PC-9 (cell line): ENCODE measurements around the gene CCL15. TPM values are rescaled to one million over a fixed set of nuclear protein-coding genes. Genes with fewer than 3 reads are reported as not detected.

ENCODE experiments used
- BruUV-seq: library from RNA; stranded (reverse); fragments of 400-500 nt; replicated peaks from 2 replicates; lab custom pipeline; 2021; lab: Mats Ljungman, UMichigan
- CTCF ChIA-PET: fragments of 300-600 bp; sonication (Branson Sonifier 250); formaldehyde crosslinking; loops from one replicate; lab custom pipeline; 2022; ENCODE audit warnings: antibody characterized with exemption; lab: Charles Lee
- POLR2A ChIA-PET: fragments of 300-600 bp; sonication (Branson Sonifier 250); formaldehyde crosslinking; loops from one replicate; lab custom pipeline; 2022; ENCODE audit warnings: antibody characterized with exemption; ENCODE audit not compliant: unreplicated experiment; lab: Charles Lee
- DNase-seq, 2 experiments: peaks; one replicate each; pipeline versions ENCODE4 v3.0.0 to v3.0.0-alpha.2; 2015 to 2022; ENCODE audit warnings: mixed read lengths in 1 of 2
- H2AFZ ChIP-seq: fragments of 200-600 bp; sonication (generic); 2 replicates; pipeline ENCODE4 v1.8.1; 2017; ENCODE audit warnings: antibody characterized with exemption
- H3F3A ChIP-seq: fragments of 200-600 bp; sonication (generic); 2 replicates; pipeline ENCODE4 v1.8.1; 2017; ENCODE audit warnings: antibody characterized with exemption, mild to moderate bottlenecking, low read depth; ENCODE audit not compliant: insufficient read depth
- H3K27ac ChIP-seq: fragments of 200-600 bp; sonication (generic); 2 replicates; pipeline ENCODE4 v1.6.1; 2016; ENCODE audit warnings: mixed run types
- H3K27me3 ChIP-seq: fragments of 200-600 bp; sonication (generic); 2 replicates; pipeline ENCODE4 v1.6.1; 2016; ENCODE audit warnings: low read depth, mixed run types; ENCODE audit not compliant: insufficient read depth
- H3K36me3 ChIP-seq: fragments of 200-600 bp; sonication (generic); 2 replicates; pipeline ENCODE4 v1.6.1; 2016; ENCODE audit warnings: low read depth, mixed run types
- H3K4me1 ChIP-seq: fragments of 200-600 bp; sonication (generic); replicated peaks from 2 replicates; pipeline ENCODE4 v1.6.1; 2016; ENCODE audit warnings: mixed run types; ENCODE audit not compliant: insufficient read depth
- H3K4me2 ChIP-seq: fragments of 200-600 bp; sonication (generic); 2 replicates; pipeline ENCODE4 v1.6.1; 2017; ENCODE audit warnings: mixed run types
- H3K4me3 ChIP-seq: fragments of 200-600 bp; sonication (generic); 2 replicates; pipeline ENCODE4 v1.6.1; 2016; ENCODE audit warnings: mixed run types
- H3K79me2 ChIP-seq: fragments of 200-600 bp; sonication (generic); 2 replicates; pipeline ENCODE4 v1.6.1; 2017; ENCODE audit warnings: low read depth, mixed run types
- H3K9me2 ChIP-seq: fragments of 200-600 bp; sonication (generic); 2 replicates; pipeline ENCODE4 v1.8.1; 2017; ENCODE audit warnings: mild to moderate bottlenecking; ENCODE audit not compliant: insufficient read depth
- H3K9me3 ChIP-seq: fragments of 200-600 bp; sonication (generic); 2 replicates; pipeline ENCODE4 v1.8.1; 2016; ENCODE audit warnings: low read depth; ENCODE audit not compliant: insufficient read depth
- H4K20me1 ChIP-seq: fragments of 200-600 bp; sonication (generic); 2 replicates; pipeline ENCODE4 v1.8.1; 2017; ENCODE audit not compliant: insufficient read depth
- EZH2 ChIP-seq: fragments of 200-600 bp; sonication (generic); IDR thresholded peaks from 2 replicates; pipeline ENCODE4 v1.8.0; 2017; ENCODE audit warnings: antibody characterized with exemption, low read depth
- intact Hi-C: fragments of 100-400 bp; cut with micrococcal nuclease; formaldehyde crosslinking; loops from one replicate; pipeline ENCODE4 v1.10.0; 2022; ENCODE audit not compliant: unreplicated experiment
- total RNA-seq: library from RNA; stranded (reverse); gene quantifications from 2 replicates; pipeline ENCODE4 v1.2.3, GENCODE V29; 2021
- TF ChIP-seq, protein P1 (sequence below): fragments of 200-600 bp; sonication (generic); conservative IDR thresholded peaks from 2 replicates; pipeline ENCODE4 v1.6.1; 2017; ENCODE audit warnings: mixed run types, antibody characterized with exemption, mild to moderate bottlenecking, moderate library complexity

Gene CCL15
- total RNA-seq, 1 experiment from 2014 or later: not detected

DNA sequence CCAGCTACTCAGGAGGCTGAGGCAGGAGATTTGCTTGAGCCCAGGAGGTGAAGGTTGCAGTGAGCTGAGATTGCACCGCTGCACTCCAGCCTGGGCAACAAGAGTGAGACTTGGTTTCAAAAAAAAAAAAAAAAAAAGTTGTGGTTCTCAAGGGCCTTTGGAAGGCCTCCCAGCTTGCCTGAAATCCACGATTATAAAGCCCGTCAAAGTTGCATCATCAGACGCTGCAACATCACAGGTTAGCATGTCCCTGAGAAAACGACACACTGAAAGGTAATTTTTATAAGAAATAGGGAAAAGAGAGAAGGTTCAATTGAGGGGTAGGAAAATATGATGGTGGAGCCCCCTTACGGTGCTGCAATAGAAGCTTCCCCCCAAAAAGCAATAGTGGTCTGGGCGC lies 53.3 kb downstream of the CCL15 start:
- Histone ChIP-seq H3K4me1 (no peaks in the 10 kb centered on the region), H3F3A (no peaks in the 10 kb centered on the region), H3K36me3 (no peaks in the 10 kb centered on the region), H3K79me2 (no peaks in the 10 kb centered on the region), H3K9me2 (no peaks in the 10 kb centered on the region), H3K4me2 (no peak overlapping the region), H3K4me3 (no peak overlapping the region), H4K20me1 (no peaks in the 10 kb centered on the region), H3K27me3 (peaks cover 34% of the 10 kb centered on the region), H3K9me3 (no peaks in the 10 kb centered on the region), H3K27ac (no peak overlapping the region), H2AFZ (no peak overlapping the region)
- intact Hi-C loops: loop anchor here (10.0 kb wide), 1 partner anchor 93 kb away; no protein-coding TSS in a partner anchor
- POLR2A ChIA-PET: interaction anchor here (0.7 kb wide), 1 partner anchor 245 kb away, joined by 3 read pairs; no protein-coding TSS in a partner anchor
- CTCF ChIA-PET: interaction anchor here (1.0 kb wide), 1 partner anchor 22 kb away, joined by 4 read pairs; no protein-coding TSS in a partner anchor
- TF ChIP-seq, protein P1, sequence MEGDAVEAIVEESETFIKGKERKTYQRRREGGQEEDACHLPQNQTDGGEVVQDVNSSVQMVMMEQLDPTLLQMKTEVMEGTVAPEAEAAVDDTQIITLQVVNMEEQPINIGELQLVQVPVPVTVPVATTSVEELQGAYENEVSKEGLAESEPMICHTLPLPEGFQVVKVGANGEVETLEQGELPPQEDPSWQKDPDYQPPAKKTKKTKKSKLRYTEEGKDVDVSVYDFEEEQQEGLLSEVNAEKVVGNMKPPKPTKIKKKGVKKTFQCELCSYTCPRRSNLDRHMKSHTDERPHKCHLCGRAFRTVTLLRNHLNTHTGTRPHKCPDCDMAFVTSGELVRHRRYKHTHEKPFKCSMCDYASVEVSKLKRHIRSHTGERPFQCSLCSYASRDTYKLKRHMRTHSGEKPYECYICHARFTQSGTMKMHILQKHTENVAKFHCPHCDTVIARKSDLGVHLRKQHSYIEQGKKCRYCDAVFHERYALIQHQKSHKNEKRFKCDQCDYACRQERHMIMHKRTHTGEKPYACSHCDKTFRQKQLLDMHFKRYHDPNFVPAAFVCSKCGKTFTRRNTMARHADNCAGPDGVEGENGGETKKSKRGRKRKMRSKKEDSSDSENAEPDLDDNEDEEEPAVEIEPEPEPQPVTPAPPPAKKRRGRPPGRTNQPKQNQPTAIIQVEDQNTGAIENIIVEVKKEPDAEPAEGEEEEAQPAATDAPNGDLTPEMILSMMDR: no peak
- no peak for TF ChIP-seq EZH2
- no peak for DNase-seq
- BruUV-seq: no TSS peak

Other genes starting within 250 kb of the CCL15 start
- not detected in 2 replicates for gene GAS2L2, start 248.3 kb downstream of the CCL15 start, total RNA-seq
- not detected in 2 replicates for gene C17orf50, start 240.7 kb downstream of the CCL15 start, total RNA-seq
- 2.8 and 6.4 TPM in 2 replicates for gene MMP28, start 205.9 kb downstream of the CCL15 start, total RNA-seq
- 187 and 202 TPM in 2 replicates for gene TAF15, start 192.1 kb downstream of the CCL15 start, total RNA-seq
- not detected in 2 replicates for gene HEATR9, start 132.7 kb downstream of the CCL15 start, total RNA-seq
- not detected in 2 replicates for gene CCL5, start 121.2 kb downstream of the CCL15 start, total RNA-seq
- gene RDM1, start 70.8 kb downstream of the CCL15 start, total RNA-seq: 14.5 and 15.5 TPM in 2 replicates
- not detected in 2 replicates for gene LYZL6, start 57.8 kb downstream of the CCL15 start, total RNA-seq
- not detected in 2 replicates for gene CCL16, start 20.1 kb downstream of the CCL15 start, total RNA-seq
- not detected in 2 replicates for gene CCL14, start 14.8 kb downstream of the CCL15 start, total RNA-seq
- gene CCL23, start 16.4 kb upstream of the CCL15 start, total RNA-seq: not detected in 2 replicates
- gene CCL18, start 62.7 kb upstream of the CCL15 start, total RNA-seq: not detected in 2 replicates
- not detected in 2 replicates for gene CCL3, start 88.6 kb upstream of the CCL15 start, total RNA-seq
- not detected in 2 replicates for gene CCL4, start 102.3 kb upstream of the CCL15 start, total RNA-seq
- gene TBC1D3B, start 175.1 kb upstream of the CCL15 start, total RNA-seq: 13.8 and 18.6 TPM in 2 replicates
- gene CCL3L1, start 195.2 kb upstream of the CCL15 start, total RNA-seq: not detected in 2 replicates
- not detected in 2 replicates for gene CCL4L2, start 209.5 kb upstream of the CCL15 start, total RNA-seq